ENCODE measurements around the gene BCDIN3D. TPM values are rescaled to one million over a fixed set of nuclear protein-coding genes. Genes with fewer than 3 reads are reported as not detected.

Gene BCDIN3D
- total and polyA plus RNA-seq, 7 donors: 1.8 to 5.4 (median 3.0) TPM

GRCh38 chr12:49800421-49801140 is 42.3 kb downstream of the BCDIN3D start:
- H3K4me3 ChIP-seq: no peak overlapping the region
- no peak for TF ChIP-seq POLR2A (IDR thresholded peaks at IDR 0.05)
- no peak for TF ChIP-seq CTCF (IDR thresholded peaks at IDR 0.05)
- no peak for TF ChIP-seq EP300 (IDR thresholded peaks at IDR 0.05)
- TF ChIP-seq POLR2AphosphoS5 (IDR thresholded peaks at IDR 0.05): no peak
- no peaks in the 10 kb centered on the region for H3K9me3 ChIP-seq
- intact Hi-C loops (cut with DNase I): no loop called here
- H3K27me3 ChIP-seq: no peaks in the 10 kb centered on the region
- DNase-seq: peak; percentile 51
- 90 to 92% methylated on average over 11 of the region's 11 CpGs for WGBS, 2 donors
- no peak overlapping the region for H3K27ac ChIP-seq
- H3K4me1 ChIP-seq: no peaks in the 10 kb centered on the region
- peaks cover 22 to 94% (median 55%) of the 10 kb centered on the region in 4 donors for H3K36me3 ChIP-seq

- intact Hi-C loops (cut with DNase I): no loop called here
- Histone ChIP-seq H3K36me3 (peaks cover 8 to 84% (median 43%) of the 10 kb centered on the region in 4 donors), H3K4me3 (no peak overlapping the region), H3K4me1 (no peaks in the 10 kb centered on the region), H3K27ac (no peak overlapping the region), H3K27me3 (no peaks in the 10 kb centered on the region), H3K9me3 (no peaks in the 10 kb centered on the region)
- WGBS, 2 donors: 86 to 89% methylated on average over 2 of the region's 2 CpGs
- TF ChIP-seq POLR2A (IDR thresholded peaks at IDR 0.05): no peak
- no peak for TF ChIP-seq CTCF (IDR thresholded peaks at IDR 0.05)
- TF ChIP-seq POLR2AphosphoS5 (IDR thresholded peaks at IDR 0.05): no peak
- TF ChIP-seq EP300 (IDR thresholded peaks at IDR 0.05): no peak
- DNase-seq: no peak
Measured at GRCh38 chr12:49798934-49799333, 44.0 kb downstream of the BCDIN3D start.

- 88 to 89% methylated on average over 7 of the region's 7 CpGs for WGBS, 2 donors
- Histone ChIP-seq H3K4me3 (no peak overlapping the region), H3K36me3 (peaks cover 8 to 77% (median 40%) of the 10 kb centered on the region in 4 donors), H3K9me3 (no peaks in the 10 kb centered on the region), H3K4me1 (no peaks in the 10 kb centered on the region), H3K27me3 (no peaks in the 10 kb centered on the region), H3K27ac (no peak overlapping the region)
- DNase-seq: no peak
- intact Hi-C loops (cut with DNase I): no loop called here
- no peak for TF ChIP-seq CTCF (IDR thresholded peaks at IDR 0.05)
- no peak for TF ChIP-seq POLR2AphosphoS5 (IDR thresholded peaks at IDR 0.05)
- no peak for TF ChIP-seq EP300 (IDR thresholded peaks at IDR 0.05)
- TF ChIP-seq POLR2A (IDR thresholded peaks at IDR 0.05): no peak
Measured at GRCh38 chr12:49798248-49798647, 44.7 kb downstream of the BCDIN3D start.

GRCh38 chr12:49797449-49797776 is 45.5 kb downstream of the BCDIN3D start:
- 82 to 86% methylated on average over 2 of the region's 2 CpGs for WGBS, 2 donors

More at GRCh38 chr12:49797449-49797776, 45.5 kb downstream of the BCDIN3D start:
- Histone ChIP-seq H3K4me3 (no peak overlapping the region), H3K4me1 (no peaks in the 10 kb centered on the region), H3K27me3 (no peaks in the 10 kb centered on the region), H3K9me3 (no peaks in the 10 kb centered on the region), H3K27ac (no peak overlapping the region), H3K36me3 (peaks cover 8 to 72% (median 35%) of the 10 kb centered on the region in 4 donors)
- no peak for DNase-seq
- intact Hi-C loops (cut with DNase I): no loop called here
- no peak for TF ChIP-seq EP300 (IDR thresholded peaks at IDR 0.05)
- no peak for TF ChIP-seq POLR2A (IDR thresholded peaks at IDR 0.05)
- no peak for TF ChIP-seq POLR2AphosphoS5 (IDR thresholded peaks at IDR 0.05)
- no peak for TF ChIP-seq CTCF (IDR thresholded peaks at IDR 0.05)

All from sigmoid colon (tissue), 7 donors.